Duodenal mucosa (tissue), 2 donors: Measurements from ENCODE around the gene MORN5.

Experiments used
- H3K27ac ChIP-seq: one replicate; pipeline ENCODE4 v1.7.0; 2013; ENCODE audit warnings: low read depth, low read length
- H3K27me3 ChIP-seq, 2 donors: one replicate each; pipeline ENCODE4 v1.7.0; 2013; ENCODE audit warnings: low read length in 2 of 2, control low read depth in 1 of 2; ENCODE audit not compliant: insufficient read depth in 2 of 2, control insufficient read depth in 1 of 2
- H3K36me3 ChIP-seq, 2 donors: one replicate each; pipeline ENCODE4 v1.7.0; 2013; ENCODE audit warnings: low read length in 2 of 2, control low read depth in 1 of 2; ENCODE audit not compliant: insufficient read depth in 2 of 2, control insufficient read depth in 1 of 2
- H3K4me1 ChIP-seq, 2 donors: one replicate each; pipeline ENCODE4 v1.7.0; 2013; ENCODE audit warnings: low read length in 2 of 2, control low read depth in 1 of 2; ENCODE audit not compliant: insufficient read depth in 2 of 2, control insufficient read depth in 1 of 2
- H3K4me3 ChIP-seq, 2 donors: one replicate each; pipeline ENCODE4 v1.7.0; 2013; ENCODE audit warnings: low read length in 2 of 2, low read depth in 1 of 2
- H3K9ac ChIP-seq, 2 donors: one replicate each; pipeline ENCODE4 v1.7.0; 2013; ENCODE audit warnings: low read length in 2 of 2, low read depth in 1 of 2
- H3K9me3 ChIP-seq, 2 donors: one replicate each; pipeline ENCODE4 v1.7.0; 2013; ENCODE audit warnings: low read length in 2 of 2, control low read depth in 1 of 2; ENCODE audit not compliant: control insufficient read depth in 1 of 2

MORN5 gene

GRCh38 chr9:122219856-122220672 is 60.4 kb downstream of the MORN5 start:
- Histone ChIP-seq H3K36me3 (no peaks in the 10 kb centered on the region), H3K27ac (no peak overlapping the region), H3K9me3 (no peaks in the 10 kb centered on the region), H3K27me3 (peaks cover 79 to 93% of the 10 kb centered on the region in 2 donors), H3K4me1 (peaks cover 19 to 29% of the 10 kb centered on the region in 2 donors), H3K4me3 (peak overlapping the region; percentile 19 to 27), H3K9ac (no peak overlapping the region)

DNA sequence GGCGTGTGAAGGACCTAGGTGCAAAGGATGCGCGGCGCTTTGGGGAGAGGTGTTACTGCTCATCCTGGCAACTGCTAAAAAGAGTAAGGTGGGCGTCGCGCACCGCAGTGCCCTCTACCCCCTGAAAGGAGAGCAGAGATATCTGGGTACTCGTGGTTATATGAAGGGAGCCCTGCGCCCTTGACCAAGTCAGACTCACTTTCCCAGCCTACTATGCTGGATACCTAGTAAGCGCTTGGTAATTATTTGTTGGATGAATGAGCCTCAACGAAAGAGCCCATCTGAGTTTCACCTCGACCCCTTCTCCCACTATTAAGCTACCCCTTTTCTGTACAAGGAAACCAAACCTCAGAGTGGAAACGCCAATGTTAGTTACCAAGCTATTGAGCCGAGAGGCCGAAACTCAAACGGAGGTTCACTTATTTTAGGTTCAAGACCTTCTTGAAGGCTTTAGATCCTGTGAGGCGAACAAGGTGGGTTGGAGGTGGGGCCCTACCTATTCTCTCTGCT is 61.0 kb downstream of the MORN5 start:
- Histone ChIP-seq H3K27me3 (peaks cover 82 to 94% of the 10 kb centered on the region in 2 donors), H3K4me1 (peaks cover 19 to 29% of the 10 kb centered on the region in 2 donors)

DNA sequence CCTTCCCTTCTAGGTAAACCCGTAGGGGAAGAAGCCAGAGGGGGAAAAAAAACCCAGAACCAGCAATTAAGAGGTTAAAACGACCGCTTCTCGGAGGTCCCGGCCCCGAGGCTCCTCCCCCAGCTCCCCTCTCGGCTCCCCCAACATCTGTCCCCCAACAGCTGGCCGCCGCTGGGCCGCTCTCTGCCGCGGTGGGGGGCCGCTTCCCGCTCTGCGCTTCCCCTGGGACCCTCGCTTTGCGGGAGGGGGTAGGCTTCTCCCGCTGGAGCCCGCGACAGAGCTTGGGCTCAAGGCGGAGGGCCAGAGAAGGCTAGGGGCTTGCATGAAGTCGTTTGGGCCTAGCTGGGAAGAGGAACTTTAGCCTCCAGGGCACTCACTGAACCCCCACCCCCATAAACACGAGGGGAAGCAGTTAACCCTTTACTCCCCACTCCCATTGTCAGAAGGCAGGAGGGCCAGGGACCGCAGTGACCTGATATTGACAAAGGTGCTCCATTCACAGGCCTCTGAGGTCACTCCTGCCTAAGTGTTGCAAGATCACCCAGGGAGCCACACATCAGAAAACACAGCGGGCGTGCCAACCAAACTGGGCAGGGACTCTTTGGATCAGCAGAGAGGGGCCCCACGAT is 61.6 kb downstream of the MORN5 start:
- no peaks in the 10 kb centered on the region for H3K36me3 ChIP-seq
- H3K9ac ChIP-seq: no peak overlapping the region
- H3K9me3 ChIP-seq: no peaks in the 10 kb centered on the region
- peaks cover 82 to 94% of the 10 kb centered on the region in 2 donors for H3K27me3 ChIP-seq
- no peak overlapping the region for H3K27ac ChIP-seq
- peaks cover 19 to 28% of the 10 kb centered on the region in 2 donors for H3K4me1 ChIP-seq
- H3K4me3 ChIP-seq: no peak overlapping the region

More for the DNA sequence above, 61.0 kb downstream of the MORN5 start:
- H3K9ac ChIP-seq: no peak overlapping the region
- H3K27ac ChIP-seq: no peak overlapping the region
- H3K4me3 ChIP-seq: peak overlapping the region in 1 of 2 donors; percentile 19
- no peaks in the 10 kb centered on the region for H3K9me3 ChIP-seq
- H3K36me3 ChIP-seq: no peaks in the 10 kb centered on the region

DNA sequence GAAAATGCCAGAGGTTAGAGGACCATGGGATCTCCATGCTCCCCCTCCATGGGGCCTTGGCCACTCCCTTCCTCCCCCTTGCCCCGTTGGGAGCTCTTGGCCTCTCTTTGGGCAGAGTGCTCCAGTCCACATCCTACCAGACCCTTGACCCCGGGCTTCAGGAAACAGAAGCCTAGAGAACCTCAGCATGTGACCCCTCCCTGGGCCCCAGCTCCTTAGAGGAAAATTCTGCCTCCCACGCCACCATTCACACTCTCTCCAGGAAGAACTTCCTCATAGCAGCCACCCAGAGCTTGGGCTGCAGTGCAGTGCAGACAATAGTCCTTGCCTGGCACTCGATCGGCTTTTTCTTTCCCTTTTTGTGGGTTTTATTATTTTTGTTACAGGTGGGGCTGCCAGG is 63.1 kb downstream of the MORN5 start:
- no peaks in the 10 kb centered on the region for H3K36me3 ChIP-seq
- no peaks in the 10 kb centered on the region for H3K9me3 ChIP-seq
- peaks cover 19 to 24% of the 10 kb centered on the region in 2 donors for H3K4me1 ChIP-seq
- no peak overlapping the region for H3K9ac ChIP-seq
- H3K27me3 ChIP-seq: peaks cover 90 to 97% of the 10 kb centered on the region in 2 donors
- H3K27ac ChIP-seq: no peak overlapping the region
- no peak overlapping the region for H3K4me3 ChIP-seq

- Histone ChIP-seq H3K4me1 (peaks cover 19 to 24% of the 10 kb centered on the region in 2 donors), H3K4me3 (no peak overlapping the region), H3K9ac (no peak overlapping the region), H3K27me3 (peaks cover 88 to 95% of the 10 kb centered on the region in 2 donors), H3K9me3 (no peaks in the 10 kb centered on the region), H3K36me3 (no peaks in the 10 kb centered on the region), H3K27ac (no peak overlapping the region)
Observed at GRCh38 chr9:122223435-122223834, 63.7 kb downstream of the MORN5 start.

- H3K27me3 ChIP-seq: peaks cover 84 to 93% of the 10 kb centered on the region in 2 donors
- H3K27ac ChIP-seq: no peak overlapping the region
- peaks cover 0 to 7% of the 10 kb centered on the region in 2 donors for H3K4me1 ChIP-seq
- H3K36me3 ChIP-seq: no peaks in the 10 kb centered on the region
- H3K4me3 ChIP-seq: peak overlapping the region in 1 of 2 donors; percentile 5
- no peak overlapping the region for H3K9ac ChIP-seq
- no peaks in the 10 kb centered on the region for H3K9me3 ChIP-seq
Observed at GRCh38 chr9:122225312-122226141, 65.8 kb downstream of the MORN5 start.

GRCh38 chr9:122226142-122226757 is 66.5 kb downstream of the MORN5 start:
- H3K27me3 ChIP-seq: peaks cover 84 to 93% of the 10 kb centered on the region in 2 donors
- H3K36me3 ChIP-seq: no peaks in the 10 kb centered on the region
- H3K9ac ChIP-seq: no peak overlapping the region
- peaks cover 0 to 7% of the 10 kb centered on the region in 2 donors for H3K4me1 ChIP-seq
- H3K27ac ChIP-seq: no peak overlapping the region
- no peaks in the 10 kb centered on the region for H3K9me3 ChIP-seq
- peak overlapping the region in 1 of 2 donors; percentile 5 for H3K4me3 ChIP-seq

- no peak overlapping the region for H3K27ac ChIP-seq
- H3K36me3 ChIP-seq: no peaks in the 10 kb centered on the region
- no peak overlapping the region for H3K9ac ChIP-seq
- H3K27me3 ChIP-seq: peaks cover 81 to 91% of the 10 kb centered on the region in 2 donors
- H3K4me3 ChIP-seq: no peak overlapping the region
- H3K4me1 ChIP-seq: peaks cover 0 to 7% of the 10 kb centered on the region in 2 donors
- H3K9me3 ChIP-seq: no peaks in the 10 kb centered on the region
Observed at GRCh38 chr9:122226758-122227574, 67.3 kb downstream of the MORN5 start.

DNA sequence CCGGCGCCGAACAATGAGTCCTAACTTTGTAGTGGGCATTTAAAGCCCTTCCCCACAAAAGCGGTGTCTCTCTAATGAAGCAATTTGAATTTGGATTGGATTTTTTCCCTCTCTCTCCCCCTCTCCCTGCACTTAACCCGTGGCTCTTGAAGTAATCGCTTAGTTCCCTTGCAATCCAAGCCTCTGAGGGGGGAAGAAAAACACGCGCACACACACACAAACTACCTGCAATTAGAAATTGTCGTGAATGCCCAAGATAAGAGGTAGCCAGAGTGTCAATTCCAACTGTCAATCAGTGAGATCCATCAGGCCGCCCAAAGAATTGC is 67.8 kb downstream of the MORN5 start:
- H3K9me3 ChIP-seq: no peaks in the 10 kb centered on the region

More for the DNA sequence above, 67.8 kb downstream of the MORN5 start:
- Histone ChIP-seq H3K27ac (no peak overlapping the region), H3K27me3 (peaks cover 75 to 86% of the 10 kb centered on the region in 2 donors), H3K4me3 (no peak overlapping the region), H3K9ac (no peak overlapping the region), H3K4me1 (peaks cover 0 to 7% of the 10 kb centered on the region in 2 donors), H3K36me3 (no peaks in the 10 kb centered on the region)
